Astrocyte of the spinal cord (primary cell): ENCODE results near the gene RIGI.
A peak's percentile ranks its signal among the peaks of the same experiment; 100 is the strongest.

Source experiments
- DNase-seq: peaks from one replicate; pipeline ENCODE4 v3.0.0; 2011; ENCODE audit warnings: low read depth, low spot score
- H3K4me3 ChIP-seq: 2 replicates; pipeline ENCODE4 v1.5.1; 2011; ENCODE audit warnings: low read depth, mild to moderate bottlenecking, low read length, moderate library complexity
- in situ Hi-C: cut with HindIII; loops from 2 replicates; pipeline ENCODE4 v1.10.0; 2017; ENCODE audit warnings: low sequenced_read_pairs
- TF ChIP-seq, protein P1 (sequence below): IDR thresholded peaks from 2 replicates; pipeline ENCODE4 v1.5.1; 2012; ENCODE audit warnings: low read depth, mild to moderate bottlenecking, low read length, inconsistent platforms

RIGI gene

DNA sequence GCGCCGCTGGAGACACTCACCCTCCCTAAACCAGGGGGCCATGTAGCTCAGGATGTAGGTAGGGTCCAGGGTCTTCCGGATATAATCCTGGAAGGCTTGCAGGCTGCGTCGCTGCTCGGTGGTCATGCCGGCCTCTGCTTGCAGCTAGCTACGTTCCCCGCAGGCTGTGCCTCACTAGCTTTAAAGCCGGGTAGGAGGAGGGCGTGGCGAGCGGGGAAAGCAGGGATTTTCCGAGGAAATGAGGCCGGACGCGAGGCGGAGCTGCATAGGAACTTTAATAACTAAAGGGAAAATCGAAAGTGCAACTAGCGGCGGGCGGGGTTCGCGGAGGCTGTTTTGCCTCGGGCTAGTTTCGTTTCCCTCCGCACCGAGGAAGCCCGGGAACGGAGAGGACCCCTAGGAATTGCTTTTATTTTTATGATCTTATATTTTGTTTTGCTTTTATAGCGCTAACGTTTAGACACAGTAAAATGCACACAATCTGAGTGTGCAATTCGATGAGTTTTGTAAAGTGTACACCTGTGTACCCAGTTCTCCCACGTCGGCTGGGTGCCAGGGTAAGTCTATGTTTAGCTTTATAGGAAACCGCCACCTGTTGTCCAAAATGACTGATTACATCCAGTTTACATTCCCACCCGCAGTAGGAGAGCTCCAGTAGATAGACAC is at the start of gene RIGI:
Gene RIGI (minus strand): TSS at position 156 of the 666 bp plus-strand sequence. CDS start 30 bp downstream, at position 126.
- DNase-seq = peak; percentile 94
- TF ChIP-seq, protein P1, sequence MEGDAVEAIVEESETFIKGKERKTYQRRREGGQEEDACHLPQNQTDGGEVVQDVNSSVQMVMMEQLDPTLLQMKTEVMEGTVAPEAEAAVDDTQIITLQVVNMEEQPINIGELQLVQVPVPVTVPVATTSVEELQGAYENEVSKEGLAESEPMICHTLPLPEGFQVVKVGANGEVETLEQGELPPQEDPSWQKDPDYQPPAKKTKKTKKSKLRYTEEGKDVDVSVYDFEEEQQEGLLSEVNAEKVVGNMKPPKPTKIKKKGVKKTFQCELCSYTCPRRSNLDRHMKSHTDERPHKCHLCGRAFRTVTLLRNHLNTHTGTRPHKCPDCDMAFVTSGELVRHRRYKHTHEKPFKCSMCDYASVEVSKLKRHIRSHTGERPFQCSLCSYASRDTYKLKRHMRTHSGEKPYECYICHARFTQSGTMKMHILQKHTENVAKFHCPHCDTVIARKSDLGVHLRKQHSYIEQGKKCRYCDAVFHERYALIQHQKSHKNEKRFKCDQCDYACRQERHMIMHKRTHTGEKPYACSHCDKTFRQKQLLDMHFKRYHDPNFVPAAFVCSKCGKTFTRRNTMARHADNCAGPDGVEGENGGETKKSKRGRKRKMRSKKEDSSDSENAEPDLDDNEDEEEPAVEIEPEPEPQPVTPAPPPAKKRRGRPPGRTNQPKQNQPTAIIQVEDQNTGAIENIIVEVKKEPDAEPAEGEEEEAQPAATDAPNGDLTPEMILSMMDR = peak; percentile 41
- in situ Hi-C loops = no loop called here
- peak within 1 kb of the TSS; percentile 78 for H3K4me3 ChIP-seq

DNA sequence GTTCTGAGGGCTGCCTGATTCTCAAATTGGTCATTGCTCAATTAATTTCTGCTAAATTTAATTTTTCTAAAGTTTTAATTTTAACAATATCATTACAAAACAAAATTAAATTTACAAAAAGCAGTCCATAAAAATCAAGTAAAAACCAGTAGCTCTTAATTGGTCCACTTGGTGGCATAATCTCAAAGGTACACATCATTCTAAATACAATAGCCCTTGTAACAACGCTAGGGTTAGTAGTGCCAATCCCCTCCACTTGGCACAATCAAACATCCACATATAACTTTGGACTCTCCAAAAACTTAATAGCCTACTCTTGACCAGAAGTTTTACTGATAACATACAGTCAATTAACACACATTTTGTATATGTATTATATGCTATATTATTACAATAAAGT is 48.9 kb upstream of the RIGI start:
- no peak overlapping the region for H3K4me3 ChIP-seq
- TF ChIP-seq, protein P1 = no peak
- no peak for DNase-seq
- in situ Hi-C loops = no loop called here

GRCh38 chr9:32573821-32574220 is 47.8 kb upstream of the RIGI start:
- H3K4me3 ChIP-seq = no peak overlapping the region
- in situ Hi-C loops = no loop called here
- TF ChIP-seq, protein P1 = no peak
- DNase-seq = no peak

DNA sequence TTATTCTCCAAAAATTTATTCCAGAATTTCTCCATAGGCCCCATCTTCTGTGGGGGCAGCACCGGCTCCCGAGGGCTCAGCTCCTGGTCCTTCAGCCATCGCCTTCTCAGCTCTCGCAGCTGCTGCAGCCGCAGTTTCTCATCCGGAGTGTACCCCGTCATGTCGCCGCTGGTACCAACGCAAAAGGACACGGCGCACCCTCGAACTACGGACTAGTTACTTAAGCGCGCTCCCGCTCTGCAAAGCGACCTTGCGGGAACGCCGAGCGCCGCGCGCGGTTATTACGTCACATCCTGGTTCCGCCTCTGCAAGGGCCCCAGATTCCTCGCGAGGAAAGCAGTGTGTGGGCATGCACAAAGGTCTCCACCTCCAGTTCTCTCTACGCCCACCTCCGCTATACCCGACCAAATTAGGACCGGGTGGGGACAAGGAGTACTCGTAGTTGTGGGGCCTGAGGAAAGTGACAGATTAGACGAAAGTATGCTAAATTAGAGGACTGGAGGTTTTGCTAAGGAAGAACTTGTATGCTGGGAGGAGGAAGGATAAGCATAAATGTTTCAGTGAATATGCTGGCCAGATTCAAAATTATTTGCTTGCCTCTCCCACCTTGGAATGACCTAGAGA is 47.0 kb upstream of the RIGI start, which contains the start of gene NDUFB6:
Gene NDUFB6 (minus strand): TSS at position 260 of the 624 bp plus-strand sequence. CDS start 99 bp downstream, at position 161.
- in situ Hi-C loops = no loop called here
- TF ChIP-seq, protein P1 = no peak
- peak within 1 kb of the TSS; percentile 100 for H3K4me3 ChIP-seq
- peak; percentile 95 for DNase-seq

GRCh38 chr9:32571969-32572899 is 46.2 kb upstream of the RIGI start:
- in situ Hi-C loops = no loop called here
- TF ChIP-seq, protein P1 = peak; percentile 73
- H3K4me3 ChIP-seq = peak overlapping the region; percentile 100
- peak; percentile 78 for DNase-seq

DNA sequence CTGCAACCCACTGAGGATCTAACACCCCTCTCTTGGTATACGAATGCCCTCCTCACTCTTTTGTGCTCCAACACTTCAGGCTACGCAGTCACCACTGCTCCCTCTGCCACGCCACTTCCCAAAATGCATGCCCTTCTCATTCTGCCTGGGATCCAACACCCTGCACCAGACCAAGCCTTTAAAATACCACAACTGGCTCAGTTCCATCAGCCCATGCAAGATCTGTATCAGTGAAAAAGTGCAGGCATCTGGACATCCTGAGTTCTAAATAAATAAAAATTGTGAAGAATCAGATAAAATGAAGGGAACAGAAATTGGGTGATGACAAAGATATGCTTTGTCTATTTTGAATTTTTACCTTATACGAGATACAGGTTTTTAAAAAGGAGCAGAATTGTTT is 44.3 kb upstream of the RIGI start:
- no peak for DNase-seq
- TF ChIP-seq, protein P1 = no peak
- H3K4me3 ChIP-seq = no peak overlapping the region
- in situ Hi-C loops = no loop called here
